HCT116 (cell line): ENCODE data around the gene C1orf146. TPM values are rescaled to one million over a fixed set of nuclear protein-coding genes. Genes with fewer than 3 reads are reported as not detected.

Experiments used
- ATAC-seq: fragments of 200-7000 bp; cut with Tn5 transposase; 2 replicates; pipeline ENCODE4 v1.9.1; 2020; ENCODE audit warnings: mild to moderate bottlenecking, moderate library complexity
- BruUV-seq: library from RNA; stranded (reverse); fragments of 400-500 nt; replicated peaks from 2 replicates; lab custom pipeline; 2021; lab: Mats Ljungman, UMichigan
- CTCF ChIA-PET: fragments of 300-600 bp; sonication (Branson Sonifier 250); formaldehyde crosslinking; loops from one replicate; lab custom pipeline; 2021; ENCODE audit warnings: antibody characterized with exemption; lab: Charles Lee
- POLR2A ChIA-PET: fragments of 300-600, 350-600 bp; sonication (Branson Sonifier 250); formaldehyde crosslinking; loops from one replicate; lab custom pipeline; 2021; ENCODE audit warnings: antibody characterized with exemption; lab: Charles Lee
- RAD21 ChIA-PET, 2 experiments: fragments of 300-600 bp; sonication (Branson Sonifier 250); formaldehyde crosslinking; loops; one replicate each; lab custom pipeline; 2023; ENCODE audit warnings: low total read pairs in 2 of 2; ENCODE audit not compliant: uncharacterized antibody in 2 of 2, unreplicated experiment in 2 of 2, low non-redundant PET in 1 of 2; lab: Charles Lee
- DNase-seq: peaks from one replicate; pipeline ENCODE4 v3.0.0-alpha.2; 2010; ENCODE audit warnings: low read depth, low spot score
- H2AFZ ChIP-seq: fragments of 200-600 bp; shearing (Covaris generic), sonication (generic); 2 replicates; pipeline ENCODE4 v1.6.1; 2017; ENCODE audit warnings: low read depth, mixed run types, mixed read lengths, antibody characterized with exemption, low read length; ENCODE audit not compliant: poor library complexity, severe bottlenecking
- H3K27ac ChIP-seq: 2 replicates; pipeline ENCODE4 v1.5.1; 2012; ENCODE audit warnings: low read depth, low read length
- H3K27me3 ChIP-seq: fragments of 200-600 bp; sonication (generic); 2 replicates; pipeline ENCODE4 v1.6.1; 2016; ENCODE audit warnings: mixed run types, low read length, mixed read lengths; ENCODE audit not compliant: insufficient read depth
- H3K36me3 ChIP-seq, 2 experiments: fragments of 200-500 bp in 1 of 2; fragments of 200-600 bp in 1 of 2; sonication (Bioruptor generic) in 1 of 2; sonication (generic) in 1 of 2; 2 replicates each; pipeline versions ENCODE4 v1.5.1 to v1.6.1; 2014 to 2016; ENCODE audit warnings: low read length in 2 of 2, inconsistent platforms in 1 of 2, mixed read lengths in 1 of 2, mixed run types in 1 of 2; ENCODE audit not compliant: insufficient read depth in 2 of 2, control insufficient read depth in 1 of 2
- H3K4me1 ChIP-seq, 2 experiments: fragments of 200-600 bp in 1 of 2; sonication (generic) in 1 of 2; 2 replicates each; pipeline versions ENCODE4 v1.5.1 to v1.6.1; 2012 to 2017; ENCODE audit warnings: low read length in 2 of 2, inconsistent platforms in 1 of 2, mild to moderate bottlenecking in 1 of 2, mixed read lengths in 1 of 2, mixed run types in 1 of 2, moderate library complexity in 1 of 2; ENCODE audit not compliant: insufficient read depth in 2 of 2, control insufficient read depth in 1 of 2
- H3K4me2 ChIP-seq: fragments of 200-600 bp; sonication (generic); 2 replicates; pipeline ENCODE4 v1.6.1; 2017; ENCODE audit warnings: mixed run types, low read length, mixed read lengths
- H3K4me3 ChIP-seq, 2 experiments: fragments of 200-600 bp in 1 of 2; sonication (generic) in 1 of 2; replicated peaks in 1 of 2; 2 replicates each; pipeline ENCODE4 v1.5.1; 2011 to 2016; ENCODE audit warnings: low read length in 2 of 2, control low read depth in 1 of 2, low read depth in 1 of 2, mild to moderate bottlenecking in 1 of 2, mixed read lengths in 1 of 2, mixed run types in 1 of 2
- H3K79me2 ChIP-seq: fragments of 200-600 bp; sonication (generic); 2 replicates; pipeline ENCODE4 v1.6.1; 2017; ENCODE audit warnings: mild to moderate bottlenecking, mixed run types, low read length, moderate library complexity, mixed read lengths; ENCODE audit not compliant: insufficient read depth
- H3K9ac ChIP-seq: fragments of 200-600 bp; sonication (generic); 2 replicates; pipeline ENCODE4 v1.6.1; 2016; ENCODE audit warnings: low read length, mixed read lengths
- H3K9me2 ChIP-seq: fragments of 200-600 bp; sonication (generic), shearing (Covaris generic); 2 replicates; pipeline ENCODE4 v1.6.1; 2017; ENCODE audit warnings: mixed run types, mild to moderate bottlenecking, moderate library complexity; ENCODE audit not compliant: insufficient read depth
- H3K9me3 ChIP-seq, 2 experiments: fragments of 200-500 bp in 1 of 2; fragments of 200-600 bp in 1 of 2; sonication (Bioruptor generic) in 1 of 2; sonication (generic) in 1 of 2; 2 replicates each; pipeline ENCODE4 v1.6.1; 2014 to 2017; ENCODE audit warnings: low read length in 2 of 2, mixed read lengths in 2 of 2, inconsistent platforms in 1 of 2, low read depth in 1 of 2, mild to moderate bottlenecking in 1 of 2, mixed run types in 1 of 2, moderate library complexity in 1 of 2; ENCODE audit not compliant: control insufficient read depth in 1 of 2, insufficient read depth in 1 of 2
- H4K20me1 ChIP-seq: fragments of 200-600 bp; sonication (generic), shearing (Covaris generic); 2 replicates; pipeline ENCODE4 v1.6.1; 2017; ENCODE audit warnings: mixed run types, mild to moderate bottlenecking, moderate library complexity; ENCODE audit not compliant: insufficient read depth
- CEBPB ChIP-seq: IDR thresholded peaks from 2 replicates; pipeline ENCODE4 v1.6.1; 2012; ENCODE audit warnings: low read depth
- EGR1 ChIP-seq: IDR thresholded peaks from 2 replicates; pipeline ENCODE4 v1.6.1; 2012; ENCODE audit warnings: low read depth
- FOSL1 ChIP-seq: IDR thresholded peaks from 2 replicates; pipeline ENCODE4 v1.6.1; 2012; ENCODE audit warnings: low read depth
- JUND ChIP-seq: IDR thresholded peaks from 2 replicates; pipeline ENCODE4 v1.6.1; 2012
- MAX ChIP-seq: IDR thresholded peaks from 2 replicates; pipeline ENCODE4 v1.6.1; 2012
- POLR2A ChIP-seq: IDR thresholded peaks from 2 replicates; pipeline ENCODE4 v1.7.0; 2011; ENCODE audit warnings: borderline replicate concordance; ENCODE audit not compliant: insufficient read depth, insufficient read length; ENCODE audit errors: extremely low read depth
- POLR2AphosphoS5 ChIP-seq: IDR thresholded peaks from 2 replicates; pipeline ENCODE4 v1.6.1; 2011; ENCODE audit warnings: mild to moderate bottlenecking, low read depth, low read length, moderate library complexity
- RAD21 ChIP-seq: IDR thresholded peaks from 2 replicates; pipeline ENCODE4 v1.6.1; 2012; ENCODE audit warnings: low read depth, mild to moderate bottlenecking
- SIN3A ChIP-seq: IDR thresholded peaks from 2 replicates; pipeline ENCODE4 v1.6.1; 2012; ENCODE audit warnings: low read depth
- SRF ChIP-seq: IDR thresholded peaks from 2 replicates; pipeline ENCODE4 v1.6.1; 2012; ENCODE audit warnings: low read depth
- TCF7L2 ChIP-seq: IDR thresholded peaks from 2 replicates; pipeline ENCODE4 v1.7.0; 2011; ENCODE audit warnings: borderline replicate concordance, inconsistent platforms; ENCODE audit not compliant: insufficient read depth, insufficient read length; ENCODE audit errors: extremely low read depth
- YY1 ChIP-seq: IDR thresholded peaks from 2 replicates; pipeline ENCODE4 v1.6.1; 2011; ENCODE audit warnings: low read length, low read depth, moderate library complexity, mild to moderate bottlenecking; ENCODE audit not compliant: insufficient replicate concordance; ENCODE audit errors: extremely low read depth
- ZBTB33 ChIP-seq: IDR thresholded peaks from 2 replicates; pipeline ENCODE4 v1.6.1; 2011; ENCODE audit warnings: mild to moderate bottlenecking, low read length, moderate library complexity; ENCODE audit not compliant: insufficient replicate concordance; ENCODE audit errors: extremely low read depth
- ZFX ChIP-seq: fragments of 450-650 bp; IDR thresholded peaks from 2 replicates; pipeline ENCODE4 v1.6.1; 2017
- ZNF274 ChIP-seq: fragments of 200-500 bp; sonication (Bioruptor generic); IDR thresholded peaks from 2 replicates; pipeline ENCODE4 v1.6.1; 2014; ENCODE audit warnings: mild to moderate bottlenecking, low read depth, low read length, inconsistent platforms
- intact Hi-C: fragments of 100-400 bp; cut with micrococcal nuclease; formaldehyde crosslinking; loops from 2 replicates; pipeline ENCODE4 v1.10.0; 2022
- total RNA-seq: library from RNA; stranded (reverse); gene quantifications from one replicate; pipeline ENCODE4 v1.2.1, GENCODE V29; 2021; ENCODE audit not compliant: unreplicated experiment
- TF ChIP-seq, protein P1 (sequence below), 3 experiments: fragments of 200-600 bp in 1 of 3; sonication (generic) in 1 of 3; IDR thresholded peaks in 2 of 3; conservative IDR thresholded peaks in 1 of 3; 2 replicates each; pipeline ENCODE4 v1.5.1; 2012 to 2017; ENCODE audit warnings: low read depth in 2 of 3, low read length in 2 of 3, antibody characterized with exemption in 1 of 3, borderline replicate concordance in 1 of 3, control low read depth in 1 of 3, mild to moderate bottlenecking in 1 of 3, mixed read lengths in 1 of 3, mixed run types in 1 of 3, moderate library complexity in 1 of 3; ENCODE audit not compliant: insufficient read depth in 1 of 3

Gene C1orf146
- total RNA-seq, 1 experiment from 2014 or later = not detected

GRCh38 chr1:92203105-92203504 is 14.6 kb upstream of the C1orf146 start:
- Histone ChIP-seq H3K36me3 (no peaks in the 10 kb centered on the region), H3K9me2 (no peaks in the 10 kb centered on the region)
- POLR2A ChIA-PET = no interaction called here

More at GRCh38 chr1:92203105-92203504, 14.6 kb upstream of the C1orf146 start:
- no peak overlapping the region for H2AFZ ChIP-seq
- no peaks in the 10 kb centered on the region for H3K27me3 ChIP-seq
- H3K79me2 ChIP-seq = no peaks in the 10 kb centered on the region
- ATAC-seq = no peak
- H3K4me1 ChIP-seq = no peaks in the 10 kb centered on the region
- no peak for DNase-seq
- intact Hi-C loops = no loop called here
- no peak overlapping the region for H3K4me3 ChIP-seq
- no peak overlapping the region for H3K4me2 ChIP-seq
- no TSS peak for BruUV-seq
- no peak for TF ChIP-seq JUND
- TF ChIP-seq POLR2A = no peak
- no peak for TF ChIP-seq SRF
- TF ChIP-seq, protein P1, sequence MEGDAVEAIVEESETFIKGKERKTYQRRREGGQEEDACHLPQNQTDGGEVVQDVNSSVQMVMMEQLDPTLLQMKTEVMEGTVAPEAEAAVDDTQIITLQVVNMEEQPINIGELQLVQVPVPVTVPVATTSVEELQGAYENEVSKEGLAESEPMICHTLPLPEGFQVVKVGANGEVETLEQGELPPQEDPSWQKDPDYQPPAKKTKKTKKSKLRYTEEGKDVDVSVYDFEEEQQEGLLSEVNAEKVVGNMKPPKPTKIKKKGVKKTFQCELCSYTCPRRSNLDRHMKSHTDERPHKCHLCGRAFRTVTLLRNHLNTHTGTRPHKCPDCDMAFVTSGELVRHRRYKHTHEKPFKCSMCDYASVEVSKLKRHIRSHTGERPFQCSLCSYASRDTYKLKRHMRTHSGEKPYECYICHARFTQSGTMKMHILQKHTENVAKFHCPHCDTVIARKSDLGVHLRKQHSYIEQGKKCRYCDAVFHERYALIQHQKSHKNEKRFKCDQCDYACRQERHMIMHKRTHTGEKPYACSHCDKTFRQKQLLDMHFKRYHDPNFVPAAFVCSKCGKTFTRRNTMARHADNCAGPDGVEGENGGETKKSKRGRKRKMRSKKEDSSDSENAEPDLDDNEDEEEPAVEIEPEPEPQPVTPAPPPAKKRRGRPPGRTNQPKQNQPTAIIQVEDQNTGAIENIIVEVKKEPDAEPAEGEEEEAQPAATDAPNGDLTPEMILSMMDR (IDR thresholded peaks at IDR 0.05 in 2 of 3, conservative IDR thresholded peaks at IDR 0.05 in 1 of 3; ENCODE audit: borderline replicate concordance in 1 of 3, insufficient read depth in 1 of 3, low read depth in 2 of 3, low read length in 2 of 3) = no peak
- no peak for TF ChIP-seq YY1
- no peak for TF ChIP-seq TCF7L2
- TF ChIP-seq MAX = no peak
- no peak for TF ChIP-seq EGR1
- no peak for TF ChIP-seq CEBPB
- TF ChIP-seq POLR2AphosphoS5 = no peak
- no peak for TF ChIP-seq FOSL1
- no peak for TF ChIP-seq ZFX
- TF ChIP-seq RAD21 = no peak
- TF ChIP-seq ZBTB33 = no peak
- TF ChIP-seq SIN3A = no peak
- no peak for TF ChIP-seq ZNF274
- H4K20me1 ChIP-seq = no peaks in the 10 kb centered on the region
- ChIA-PET RAD21 (no interaction called here), CTCF (no interaction called here)
- H3K9ac ChIP-seq = no peak overlapping the region
- no peak overlapping the region for H3K27ac ChIP-seq
- H3K9me3 ChIP-seq = no peaks in the 10 kb centered on the region
